GM10248 (cell line): ENCODE measurements around the gene TNIP2.

Experiments used
- CTCF ChIA-PET: fragments of 300-600 bp; sonication (Branson Sonifier 250); formaldehyde crosslinking; extraction: SDS; loops from one replicate; lab custom pipeline; 2021; ENCODE audit warnings: antibody characterized with exemption; lab: Yijun Ruan, JAX
- POLR2A ChIA-PET: fragments of 350-650 bp; sonication (Branson Sonifier 250); formaldehyde crosslinking; extraction: SDS; loops from one replicate; lab custom pipeline; 2020; ENCODE audit warnings: antibody characterized with exemption; lab: Yijun Ruan, JAX
- DNase-seq: peaks from one replicate; pipeline ENCODE4 v3.0.0; 2012; ENCODE audit errors: extremely low spot score
- TF ChIP-seq, protein P1 (sequence below): IDR thresholded peaks from 2 replicates; pipeline ENCODE4 v1.5.1; 2012; ENCODE audit warnings: mild to moderate bottlenecking, low read depth; ENCODE audit errors: extremely low read depth, missing control alignments, control extremely low read depth

The TNIP2 gene

GRCh38 chr4:2802618-2803531, 46.7 kb upstream of the TNIP2 start:
- no peak for DNase-seq
- ChIA-PET POLR2A (interaction anchor here (0.6 kb wide), 1 partner anchor 253 kb away, joined by 3 read pairs; no protein-coding TSS in a partner anchor), CTCF (interaction anchor here (0.9 to 3.3 kb wide), 4 partner anchors 8 to 39 kb away, joined by 3 to 20 read pairs (median 4); no protein-coding TSS in a partner anchor)
- TF ChIP-seq, protein P1, sequence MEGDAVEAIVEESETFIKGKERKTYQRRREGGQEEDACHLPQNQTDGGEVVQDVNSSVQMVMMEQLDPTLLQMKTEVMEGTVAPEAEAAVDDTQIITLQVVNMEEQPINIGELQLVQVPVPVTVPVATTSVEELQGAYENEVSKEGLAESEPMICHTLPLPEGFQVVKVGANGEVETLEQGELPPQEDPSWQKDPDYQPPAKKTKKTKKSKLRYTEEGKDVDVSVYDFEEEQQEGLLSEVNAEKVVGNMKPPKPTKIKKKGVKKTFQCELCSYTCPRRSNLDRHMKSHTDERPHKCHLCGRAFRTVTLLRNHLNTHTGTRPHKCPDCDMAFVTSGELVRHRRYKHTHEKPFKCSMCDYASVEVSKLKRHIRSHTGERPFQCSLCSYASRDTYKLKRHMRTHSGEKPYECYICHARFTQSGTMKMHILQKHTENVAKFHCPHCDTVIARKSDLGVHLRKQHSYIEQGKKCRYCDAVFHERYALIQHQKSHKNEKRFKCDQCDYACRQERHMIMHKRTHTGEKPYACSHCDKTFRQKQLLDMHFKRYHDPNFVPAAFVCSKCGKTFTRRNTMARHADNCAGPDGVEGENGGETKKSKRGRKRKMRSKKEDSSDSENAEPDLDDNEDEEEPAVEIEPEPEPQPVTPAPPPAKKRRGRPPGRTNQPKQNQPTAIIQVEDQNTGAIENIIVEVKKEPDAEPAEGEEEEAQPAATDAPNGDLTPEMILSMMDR, result no peak

- ChIA-PET CTCF (interaction anchor here (1.1 to 3.8 kb wide), 5 partner anchors 10 to 39 kb away, joined by 3 to 20 read pairs (median 3); no protein-coding TSS in a partner anchor), POLR2A (interaction anchor here (0.7 to 1.0 kb wide), 2 partner anchors 13 to 37 kb away, joined by 3 to 5 read pairs; no protein-coding TSS in a partner anchor)
- TF ChIP-seq, protein P1, result no peak
- DNase-seq, result peak; percentile 80
These were observed 44.8 kb upstream of the TNIP2 start for GRCh38 chr4:2800691-2801596.

DNA sequence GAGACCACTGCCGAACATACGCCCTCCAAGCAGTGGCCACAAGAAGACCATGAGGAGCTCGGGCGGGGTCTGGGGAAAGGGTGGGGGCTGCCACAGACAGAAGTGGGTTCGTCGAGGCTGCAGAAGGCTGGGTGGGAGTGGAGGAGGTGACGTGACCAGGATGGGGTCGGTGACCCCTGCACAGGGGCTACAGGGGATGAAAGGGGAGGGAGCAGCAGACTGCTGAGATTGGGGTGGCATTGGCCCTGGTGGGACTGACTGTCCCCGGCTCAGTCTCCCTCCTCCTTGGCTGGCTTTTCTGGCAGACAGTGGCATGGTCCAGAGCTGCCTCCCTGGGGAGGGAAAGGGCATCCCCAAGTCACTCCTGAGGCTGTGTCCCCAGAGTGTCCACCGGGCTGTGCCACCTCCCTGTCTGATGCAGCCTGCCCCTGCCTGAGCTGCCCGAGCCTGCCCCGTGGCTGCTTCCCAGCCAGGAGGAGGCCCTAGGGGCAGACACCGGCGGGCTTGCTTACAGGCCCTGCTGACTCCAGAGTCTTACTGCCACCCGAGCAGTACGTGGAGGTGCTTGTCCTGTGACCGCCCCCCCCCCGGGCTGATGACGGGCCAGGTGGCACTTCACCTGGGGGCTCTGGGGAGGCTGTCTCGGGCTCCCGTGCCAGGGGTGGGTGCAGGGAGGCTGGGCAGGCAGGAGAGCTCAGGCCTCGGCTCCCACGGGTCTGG, 44.0 kb upstream of the TNIP2 start:
- ChIA-PET POLR2A (interaction anchor here (0.7 kb wide), 1 partner anchor 36 kb away, joined by 5 read pairs; no protein-coding TSS in a partner anchor), CTCF (interaction anchor here (1.2 to 3.8 kb wide), 4 partner anchors 9 to 40 kb away, joined by 3 to 20 read pairs (median 9); no protein-coding TSS in a partner anchor)
- TF ChIP-seq, protein P1, result peak; percentile 12
- no peak for DNase-seq

DNA sequence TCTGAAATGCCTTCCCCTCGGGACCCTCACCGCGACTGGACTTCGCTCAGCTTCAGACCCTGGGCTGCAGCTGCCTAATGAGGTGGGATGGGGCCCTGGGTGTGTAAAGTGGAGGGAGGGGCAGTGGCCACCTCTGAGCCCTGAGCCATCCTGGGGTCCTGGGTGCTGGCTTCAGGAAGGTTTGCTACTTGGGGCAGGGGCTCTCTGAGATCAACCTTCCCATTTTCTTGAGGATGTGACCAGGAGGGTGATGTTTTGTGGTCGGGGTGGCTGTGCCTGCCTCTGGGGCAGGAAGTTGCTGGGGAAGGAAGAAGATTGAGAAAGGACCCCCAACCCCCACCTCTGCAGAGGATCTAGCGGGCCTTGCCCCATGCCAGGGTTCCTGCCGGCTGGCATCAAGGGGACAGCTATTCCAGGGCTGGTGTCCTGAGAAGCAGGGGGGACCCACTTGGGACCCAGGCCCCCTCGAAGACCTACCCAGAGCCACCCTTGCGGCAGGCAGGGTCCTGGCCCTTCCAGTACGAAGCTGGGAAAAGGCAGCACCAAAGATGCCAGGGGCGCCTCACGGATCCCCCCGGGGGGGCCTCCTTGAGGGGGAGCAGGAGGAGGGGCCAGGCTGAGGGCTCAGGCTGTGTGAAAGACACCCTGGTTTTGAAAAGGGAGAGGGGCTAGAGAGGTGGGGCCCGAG, 43.2 kb upstream of the TNIP2 start:
- POLR2A ChIA-PET, result interaction anchor here (1.3 kb wide), 1 partner anchor 12 kb away, joined by 3 read pairs; no protein-coding TSS in a partner anchor
- TF ChIP-seq, protein P1, result no peak
- DNase-seq, result no peak
- CTCF ChIA-PET, result interaction anchor here (1.3 to 3.8 kb wide), 3 partner anchors 11 to 40 kb away, joined by 3 to 20 read pairs (median 15); no protein-coding TSS in a partner anchor

DNA sequence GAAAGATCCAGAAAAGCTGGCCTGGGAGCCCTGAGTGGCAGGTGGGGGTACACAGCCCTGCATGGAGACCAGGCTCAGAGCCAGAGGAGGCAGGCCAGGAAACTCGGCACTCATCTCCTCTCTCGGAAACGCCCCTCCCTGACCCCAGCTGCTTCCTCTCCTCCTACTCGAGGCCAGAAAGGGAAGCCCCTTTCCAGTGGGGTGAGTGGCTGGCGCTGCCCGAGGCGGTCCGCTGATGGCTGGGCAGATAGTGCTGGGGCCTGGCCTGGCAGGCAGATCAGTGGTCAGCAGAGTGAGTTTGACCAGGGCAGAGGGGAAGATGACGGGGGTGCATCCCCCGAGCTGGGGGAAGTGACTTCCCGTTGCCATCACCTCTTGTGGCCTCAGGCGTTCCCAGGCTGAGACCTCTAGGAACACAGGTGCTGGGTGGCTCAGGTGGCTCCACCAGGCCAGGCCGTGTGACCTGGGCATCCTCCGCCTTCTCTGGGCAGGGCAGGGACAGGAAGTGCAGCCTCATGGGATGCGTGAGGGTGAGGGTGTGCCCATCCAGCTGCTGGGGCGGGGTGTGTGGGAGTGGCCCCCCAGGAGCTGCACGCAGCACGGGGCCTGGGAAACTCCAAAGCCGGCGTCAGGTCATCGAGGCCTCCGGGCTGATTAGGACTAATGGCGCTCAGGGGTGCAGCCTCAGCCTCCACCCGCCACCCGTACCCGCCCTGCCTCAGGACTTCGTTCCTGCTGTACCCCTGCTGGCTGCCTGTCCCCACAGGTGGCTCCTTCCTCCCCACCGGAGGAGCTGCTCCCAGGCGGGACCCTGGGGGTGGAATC, 42.5 kb upstream of the TNIP2 start:
- POLR2A ChIA-PET, result interaction anchor here (1.3 kb wide), 1 partner anchor 11 kb away, joined by 3 read pairs; no protein-coding TSS in a partner anchor
- peak; percentile 74 for DNase-seq
- CTCF ChIA-PET, result interaction anchor here (1.1 to 3.8 kb wide), 6 partner anchors 11 to 51 kb away, joined by 3 to 15 read pairs (median 4); no protein-coding TSS in a partner anchor
- TF ChIP-seq, protein P1, result no peak
